H9 (cell line): Measurements from ENCODE around the gene WNT7B. TPM values are rescaled to one million over a fixed set of nuclear protein-coding genes. Genes with fewer than 3 reads are reported as not detected.

Source experiments
- DNase-seq: peaks from one replicate; pipeline ENCODE4 v3.0.0-alpha.2; 2017
- H2AFZ ChIP-seq: one replicate; pipeline ENCODE4 v1.6.1; 2013; ENCODE audit warnings: mild to moderate bottlenecking, low read length, control low read depth, moderate library complexity
- H2AK5ac ChIP-seq: 2 replicates; pipeline ENCODE4 v1.6.1; 2013; ENCODE audit warnings: low read length, control low read depth, mixed read lengths; ENCODE audit not compliant: insufficient read length
- H2BK120ac ChIP-seq: one replicate; pipeline ENCODE4 v1.6.1; 2013; ENCODE audit warnings: low read depth, mild to moderate bottlenecking, low read length, control low read depth, inconsistent platforms; ENCODE audit not compliant: poor library complexity, severe bottlenecking
- H2BK12ac ChIP-seq: 2 replicates; pipeline ENCODE4 v1.6.1; 2013; ENCODE audit warnings: low read length, control low read depth, mixed read lengths, low read depth; ENCODE audit not compliant: insufficient read length
- H2BK15ac ChIP-seq: 2 replicates; pipeline ENCODE4 v1.6.1; 2013; ENCODE audit warnings: low read depth, low read length, control low read depth
- H2BK20ac ChIP-seq: one replicate; pipeline ENCODE4 v1.6.1; 2013; ENCODE audit warnings: low read depth, mild to moderate bottlenecking, low read length, control low read depth, inconsistent platforms; ENCODE audit not compliant: poor library complexity, severe bottlenecking
- H2BK5ac ChIP-seq: 2 replicates; pipeline ENCODE4 v1.6.1; 2013; ENCODE audit warnings: low read length, control low read depth, mixed read lengths; ENCODE audit not compliant: insufficient read length
- H3K14ac ChIP-seq: 2 replicates; pipeline ENCODE4 v1.6.1; 2013; ENCODE audit warnings: low read length, control low read depth; ENCODE audit not compliant: insufficient read depth
- H3K18ac ChIP-seq: 2 replicates; pipeline ENCODE4 v1.6.1; 2013; ENCODE audit warnings: low read depth, mild to moderate bottlenecking, mixed read lengths, low read length, control low read depth; ENCODE audit not compliant: insufficient read length
- H3K23ac ChIP-seq: 2 replicates; pipeline ENCODE4 v1.6.1; 2013; ENCODE audit warnings: low read length, control low read depth, mixed read lengths, low read depth; ENCODE audit not compliant: insufficient read length
- H3K23me2 ChIP-seq: 2 replicates; pipeline ENCODE4 v1.6.1; 2013; ENCODE audit warnings: low read depth, mild to moderate bottlenecking, mixed read lengths, low read length, control low read depth; ENCODE audit not compliant: insufficient read length, poor library complexity, severe bottlenecking
- H3K27ac ChIP-seq: 2 replicates; pipeline ENCODE4 v1.5.1; 2013; ENCODE audit warnings: low read length, control low read depth, mixed read lengths, low read depth; ENCODE audit not compliant: insufficient read length
- H3K27me3 ChIP-seq: 2 replicates; pipeline ENCODE4 v1.6.1; 2013; ENCODE audit warnings: low read length, control low read depth, inconsistent platforms; ENCODE audit not compliant: insufficient read depth
- H3K4ac ChIP-seq: 2 replicates; pipeline ENCODE4 v1.6.1; 2013; ENCODE audit warnings: low read depth, mild to moderate bottlenecking, control low read depth, inconsistent platforms, low read length, moderate library complexity
- H3K4me1 ChIP-seq: 2 replicates; pipeline ENCODE4 v1.6.1; 2013; ENCODE audit warnings: low read length, control low read depth, inconsistent platforms; ENCODE audit not compliant: insufficient read depth
- H3K4me2 ChIP-seq: 2 replicates; pipeline ENCODE4 v1.6.1; 2013; ENCODE audit warnings: low read length, control low read depth, mixed read lengths; ENCODE audit not compliant: insufficient read length, insufficient read depth
- H3K56ac ChIP-seq: 2 replicates; pipeline ENCODE4 v1.6.1; 2013; ENCODE audit warnings: low read depth, mild to moderate bottlenecking, mixed read lengths, low read length, control low read depth; ENCODE audit not compliant: insufficient read length
- H3K79me1 ChIP-seq: 2 replicates; pipeline ENCODE4 v1.6.1; 2013; ENCODE audit warnings: low read depth, mild to moderate bottlenecking, moderate library complexity, low read length, control low read depth, inconsistent platforms; ENCODE audit not compliant: insufficient read depth, poor library complexity, severe bottlenecking
- H3K79me2 ChIP-seq: 2 replicates; pipeline ENCODE4 v1.6.1; 2013; ENCODE audit warnings: low read length, control low read depth, inconsistent platforms; ENCODE audit not compliant: insufficient read depth
- H3K9ac ChIP-seq: 2 replicates; pipeline ENCODE4 v1.6.1; 2013; ENCODE audit warnings: low read length, control low read depth, mixed read lengths; ENCODE audit not compliant: insufficient read length; ENCODE audit errors: extremely low read depth
- H3K9me3 ChIP-seq: one replicate; pipeline ENCODE4 v1.6.1; 2013; ENCODE audit warnings: low read depth, low read length, inconsistent platforms; ENCODE audit not compliant: control insufficient read depth
- H3T11ph ChIP-seq: one replicate; pipeline ENCODE4 v1.6.1; 2013; ENCODE audit warnings: mild to moderate bottlenecking, low read length, control low read depth, inconsistent platforms
- H4K20me1 ChIP-seq: one replicate; pipeline ENCODE4 v1.6.1; 2013; ENCODE audit not compliant: control insufficient read depth, insufficient read length, insufficient read depth
- H4K5ac ChIP-seq: 2 replicates; pipeline ENCODE4 v1.6.1; 2013; ENCODE audit warnings: low read depth, mild to moderate bottlenecking, mixed read lengths, low read length, control low read depth; ENCODE audit not compliant: insufficient read length
- H4K8ac ChIP-seq: replicated peaks from 2 replicates; pipeline ENCODE4 v1.6.1; 2013; ENCODE audit warnings: low read length, control low read depth, mixed read lengths, low read depth; ENCODE audit not compliant: insufficient read length
- H4K91ac ChIP-seq: 2 replicates; pipeline ENCODE4 v1.6.1; 2013; ENCODE audit warnings: low read depth, mild to moderate bottlenecking, moderate library complexity, mixed read lengths, low read length, control low read depth; ENCODE audit not compliant: insufficient read length
- H3K27ac Mint-ChIP-seq, 3 experiments: 2 replicates in 2 of 3; 3 replicates in 1 of 3; pipeline ENCODE4 v1.8.0; 2020 to 2021; ENCODE audit warnings: mixed read lengths in 3 of 3, mild to moderate bottlenecking in 1 of 3, moderate library complexity in 1 of 3
- H3K27me3 Mint-ChIP-seq: 2 replicates; pipeline ENCODE4 v1.8.0; 2021; ENCODE audit warnings: low read depth, mild to moderate bottlenecking, moderate library complexity, mixed read lengths
- H3K36me3 Mint-ChIP-seq, 3 experiments: 2 replicates in 2 of 3; 3 replicates in 1 of 3; pipeline ENCODE4 v1.8.0; 2020 to 2021; ENCODE audit warnings: low read depth in 3 of 3, mixed read lengths in 3 of 3; ENCODE audit not compliant: insufficient read depth in 1 of 3
- H3K4me1 Mint-ChIP-seq, 2 experiments: 2 replicates each; pipeline ENCODE4 v1.8.0; 2020; ENCODE audit warnings: mixed read lengths in 2 of 2
- H3K4me3 Mint-ChIP-seq, 2 experiments: 2 replicates in 1 of 2; 3 replicates in 1 of 2; pipeline ENCODE4 v1.8.0; 2020 to 2021; ENCODE audit warnings: mild to moderate bottlenecking in 2 of 2, mixed read lengths in 2 of 2, moderate library complexity in 1 of 2
- H3K9me3 Mint-ChIP-seq, 2 experiments: 2 replicates in 1 of 2; 3 replicates in 1 of 2; pipeline ENCODE4 v1.8.0; 2020; ENCODE audit warnings: mild to moderate bottlenecking in 2 of 2, mixed read lengths in 2 of 2, moderate library complexity in 1 of 2
- CTCF ChIP-seq: fragments of 200-600 bp; sonication (generic); conservative IDR thresholded peaks from 3 replicates; pipeline ENCODE4 v1.8.0; 2021; ENCODE audit warnings: antibody characterized with exemption, mild to moderate bottlenecking
- WGBS: extraction: QIAGEN DNeasy Blood & Tissue Kit; methylation state at CpG from one replicate; pipeline ENCODE4 v1.1.7; 2013; ENCODE audit warnings: missing lambda C conversion rate, low lambda C conversion rate, mixed read lengths; ENCODE audit not compliant: insufficient read length; ENCODE audit errors: extremely low coverage; 5-methylcytosine and 5-hydroxymethylcytosine counted together
- total RNA-seq: library from RNA; stranded (reverse); gene quantifications from 2 replicates; pipeline ENCODE4 v1.2.1, GENCODE V29; 2021

Gene WNT7B
- total RNA-seq, 1 experiment from 2014 or later = 0.09 TPM

DNA sequence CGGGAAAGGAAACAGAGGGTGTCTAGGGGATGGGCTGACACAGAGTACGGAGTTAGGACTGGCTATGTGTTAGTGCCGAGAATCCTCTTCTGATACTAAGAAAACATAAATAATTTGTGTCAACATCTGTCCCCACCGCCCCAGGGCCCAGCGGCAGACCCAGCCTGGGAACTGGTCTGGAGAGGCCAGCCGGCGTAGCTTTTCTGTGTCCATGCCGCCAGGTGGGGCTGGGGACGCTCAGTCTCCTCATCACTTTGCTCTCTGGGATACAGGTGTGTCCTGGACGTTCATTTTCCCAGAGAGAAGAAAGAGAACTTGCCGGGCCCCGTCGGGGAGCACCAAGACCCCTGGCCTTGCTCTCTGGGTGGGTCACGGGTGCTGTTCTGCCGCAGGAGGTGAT lies 54.7 kb downstream of the WNT7B start:
- Histone ChIP-seq H3K23me2 (no peaks in the 10 kb centered on the region), H2BK12ac (no peak overlapping the region), H3T11ph (no peak overlapping the region), H4K5ac (no peak overlapping the region), H3K79me1 (no peaks in the 10 kb centered on the region), H2BK20ac (no peak overlapping the region), H2AK5ac (no peak overlapping the region), H3K18ac (no peak overlapping the region), H2AFZ (no peak overlapping the region), H3K56ac (no peak overlapping the region), H3K4me2 (no peak overlapping the region), H4K8ac (no peak overlapping the region), H2BK5ac (no peak overlapping the region), H4K91ac (no peak overlapping the region), H3K9me3 (no peaks in the 10 kb centered on the region), H2BK120ac (no peak overlapping the region), H3K4me1 (no peaks in the 10 kb centered on the region), H3K23ac (no peak overlapping the region), H3K4ac (no peak overlapping the region), H3K27me3 (no peaks in the 10 kb centered on the region), H4K20me1 (no peaks in the 10 kb centered on the region), H3K27ac (no peak overlapping the region), H3K9ac (no peak overlapping the region), H2BK15ac (no peak overlapping the region), H3K14ac (no peak overlapping the region), H3K79me2 (no peaks in the 10 kb centered on the region)
- 0 out of 3 replicates have a peak, but pooled peaks have one; percentile 19 for TF ChIP-seq CTCF
- H3K27ac Mint-ChIP-seq = no peak overlapping the region
- DNase-seq = no peak
- H3K9me3 Mint-ChIP-seq = no peaks in the 10 kb centered on the region; a peak in 1 of 5 replicates
- H3K36me3 Mint-ChIP-seq = no peaks in the 10 kb centered on the region
- WGBS = no CpG with 5 or more reads among the region's 15 CpGs
- no peak overlapping the region for H3K4me3 Mint-ChIP-seq
- peaks cover 2% of the 10 kb centered on the region; the same call in 1 of the 2 replicates for H3K27me3 Mint-ChIP-seq
- no peaks in the 10 kb centered on the region for H3K4me1 Mint-ChIP-seq
